B cell (primary cell): Measurements from ENCODE around the gene TEX13C.

Experiments used
- CTCF ChIP-seq: fragments of 200-600 bp; IDR thresholded peaks from one replicate; pipeline ENCODE4 v1.8.0; 2022; ENCODE audit warnings: antibody characterized with exemption, mild to moderate bottlenecking
- EZH2 ChIP-seq: IDR thresholded peaks from 2 replicates; pipeline ENCODE4 v1.6.1; 2012; ENCODE audit warnings: borderline replicate concordance, low read depth, mild to moderate bottlenecking, moderate library complexity, low read length; ENCODE audit not compliant: insufficient read depth, poor library complexity, severe bottlenecking

DNA sequence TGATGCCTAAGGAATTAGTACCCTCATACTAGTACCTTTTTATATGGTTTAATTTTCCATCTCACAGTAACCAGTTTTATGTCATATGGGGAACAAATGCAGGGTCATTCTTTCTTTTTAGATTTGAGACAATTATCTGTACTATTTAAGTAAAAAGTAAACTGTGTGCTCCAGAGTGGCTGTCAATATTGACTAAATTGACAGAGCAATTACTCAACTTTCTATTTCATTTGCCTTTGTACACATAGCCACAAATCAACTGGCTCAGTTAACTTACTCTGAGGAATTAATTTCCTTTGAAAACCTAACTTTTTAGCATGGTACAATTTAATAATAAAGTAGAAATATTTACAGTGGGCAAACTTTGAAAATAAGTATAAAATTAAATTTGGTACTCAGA is 28.5 kb upstream of the TEX13C start:
- TF ChIP-seq CTCF = no peak
- TF ChIP-seq EZH2 = no peak
